B cell (primary cell): Measurements from ENCODE around the gene DPP4. TPM values are rescaled to one million over a fixed set of nuclear protein-coding genes. Genes with fewer than 3 reads are reported as not detected.
"Not testable (repeated sequence)": the region's sequence is repeated elsewhere in the genome, so short reads cannot be mapped to it uniquely, and the experiment has no call there.

Source experiments
- ATAC-seq: fragments of 200-7000 bp; cut with Tn5 transposase; one replicate; pipeline ENCODE4 v1.10.0; 2021; ENCODE audit warnings: low read depth, mild to moderate bottlenecking, moderate number of reproducible peaks, moderate library complexity
- CTCF ChIA-PET: fragments of 350-600 bp; sonication (Branson Sonifier 250); formaldehyde crosslinking; loops from one replicate; lab custom pipeline; 2021; ENCODE audit warnings: antibody characterized with exemption, inconsistent platforms; lab: Charles Lee
- POLR2A ChIA-PET: fragments of 350-600 bp; sonication (Branson Sonifier 250); formaldehyde crosslinking; loops from one replicate; lab custom pipeline; 2021; ENCODE audit warnings: antibody characterized with exemption; lab: Charles Lee
- DNase-seq: peaks from one replicate; pipeline ENCODE4 v3.0.0; 2013
- H2AFZ ChIP-seq: 2 replicates; pipeline ENCODE4 v1.6.1; 2012; ENCODE audit warnings: mild to moderate bottlenecking, low read depth, low read length; ENCODE audit not compliant: insufficient read depth, poor library complexity, severe bottlenecking
- H3K27ac ChIP-seq, 2 donors: 1 replicate in 1 of 2; 2 replicates in 1 of 2; pipeline ENCODE4 v1.5.1; 2012 to 2013; ENCODE audit warnings: low read length in 2 of 2, mild to moderate bottlenecking in 2 of 2, moderate library complexity in 1 of 2
- H3K27me3 ChIP-seq, 4 experiments: fragments of 200-600 bp in 1 of 4; sonication (generic) in 1 of 4; replicated peaks in 1 of 4; 1 replicate in 2 of 4; 2 replicates in 2 of 4; pipeline versions ENCODE4 v1.6.1 to v1.7.0; 2013 to 2016; ENCODE audit warnings: low read length in 3 of 4, mild to moderate bottlenecking in 2 of 4, mixed read lengths in 1 of 4, moderate library complexity in 1 of 4; ENCODE audit not compliant: insufficient read depth in 4 of 4, control insufficient read depth in 3 of 4; ENCODE audit errors: control extremely low read depth in 1 of 4
- H3K36me3 ChIP-seq, 2 experiments: replicated peaks in 1 of 2; 1 replicate in 1 of 2; 2 replicates in 1 of 2; pipeline versions ENCODE4 v1.6.1 to v1.7.1; 2013; ENCODE audit warnings: low read length in 1 of 2; ENCODE audit not compliant: insufficient read depth in 2 of 2, control insufficient read depth in 1 of 2; ENCODE audit errors: control extremely low read depth in 1 of 2, extremely low read depth in 1 of 2
- H3K4me1 ChIP-seq, 2 donors: fragments of 200-600 bp in 1 of 2; sonication (generic) in 1 of 2; 1 replicate in 1 of 2; 2 replicates in 1 of 2; pipeline versions ENCODE4 v1.5.1 to v1.6.1; 2013 to 2017; ENCODE audit warnings: low read length in 2 of 2; ENCODE audit not compliant: control insufficient read depth in 2 of 2, insufficient read depth in 2 of 2
- H3K4me2 ChIP-seq: replicated peaks from 2 replicates; pipeline ENCODE3; 2012; ENCODE audit warnings: mild to moderate bottlenecking, low read depth, low read length; ENCODE audit not compliant: poor library complexity, severe bottlenecking
- H3K4me3 ChIP-seq, 5 experiments: fragments of 200-600 bp in 1 of 5; sonication (generic) in 1 of 5; 1 replicate in 3 of 5; 2 replicates in 2 of 5; pipeline versions ENCODE4 v1.5.1 to v1.7.0; 2011 to 2016; ENCODE audit warnings: low read length in 4 of 5, mild to moderate bottlenecking in 4 of 5, low read depth in 2 of 5, control low read depth in 1 of 5, moderate library complexity in 1 of 5; ENCODE audit not compliant: insufficient read depth in 1 of 5; ENCODE audit errors: control extremely low read depth in 1 of 5, extremely low read depth in 1 of 5
- H3K79me2 ChIP-seq: fragments of 200-600 bp; sonication (generic); one replicate; pipeline ENCODE4 v1.6.0; 2016; ENCODE audit warnings: low read length; ENCODE audit not compliant: control insufficient read depth, insufficient read depth
- H3K9ac ChIP-seq: fragments of 200-600 bp; sonication (generic); 2 replicates; pipeline ENCODE4 v1.6.1; 2017; ENCODE audit warnings: mild to moderate bottlenecking, low read length, moderate library complexity
- H3K9me3 ChIP-seq, 3 donors: one replicate each; pipeline versions ENCODE4 v1.6.1 to v1.7.1; 2013; ENCODE audit warnings: low read length in 2 of 3; ENCODE audit not compliant: control insufficient read depth in 2 of 3, insufficient read depth in 1 of 3; ENCODE audit errors: control extremely low read depth in 1 of 3
- H4K20me1 ChIP-seq: 2 replicates; pipeline ENCODE4 v1.6.0; 2012; ENCODE audit warnings: mild to moderate bottlenecking, low read length; ENCODE audit not compliant: insufficient read depth, control insufficient read depth, poor library complexity, severe bottlenecking
- H3K27ac Mint-ChIP-seq: one replicate; pipeline ENCODE4 v1.8.0; 2021; ENCODE audit warnings: mixed read lengths
- H3K27me3 Mint-ChIP-seq: one replicate; pipeline ENCODE4 v1.8.0; 2021; ENCODE audit warnings: mixed read lengths
- H3K4me1 Mint-ChIP-seq: one replicate; pipeline ENCODE4 v1.8.0; 2021; ENCODE audit warnings: mixed read lengths
- H3K4me3 Mint-ChIP-seq: one replicate; pipeline ENCODE4 v1.8.0; 2021; ENCODE audit warnings: mixed read lengths
- H3K9me3 Mint-ChIP-seq: one replicate; pipeline ENCODE4 v1.8.0; 2022; ENCODE audit warnings: mixed read lengths; ENCODE audit not compliant: insufficient read depth
- CTCF ChIP-seq: fragments of 200-600 bp; IDR thresholded peaks from one replicate; pipeline ENCODE4 v1.8.0; 2022; ENCODE audit warnings: antibody characterized with exemption, mild to moderate bottlenecking
- EZH2 ChIP-seq: IDR thresholded peaks from 2 replicates; pipeline ENCODE4 v1.6.1; 2012; ENCODE audit warnings: borderline replicate concordance, low read depth, mild to moderate bottlenecking, moderate library complexity, low read length; ENCODE audit not compliant: insufficient read depth, poor library complexity, severe bottlenecking
- WGBS: methylation state at CpG from one replicate; pipeline ENCODE4 v1.1.5; 2013; ENCODE audit warnings: missing lambda C conversion rate; ENCODE audit not compliant: insufficient coverage; 5-methylcytosine and 5-hydroxymethylcytosine counted together
- intact Hi-C: fragments of 100-400 bp; cut with micrococcal nuclease; formaldehyde crosslinking; loops from one replicate; pipeline ENCODE4 v1.10.0; 2022
- polyA plus RNA-seq: library from polyadenylated mRNA; depleted of rRNA; stranded (reverse); fragments of >200 nt; gene quantifications from 2 replicates; pipeline ENCODE4 v1.2.3, GENCODE V29; 2012
- total RNA-seq, 2 donors: library from RNA; stranded (reverse); fragments of 120-200 nt in 1 of 2; gene quantifications; 1 replicate in 1 of 2; 2 replicates in 1 of 2; pipeline versions ENCODE4 v1.2.3 to v1.2.4, GENCODE V29; 2013 to 2022

Gene DPP4
- total and polyA plus RNA-seq, 2 donors (not counting 1 experiment from before 2014, with no cell fraction given): 0.18 to 1.2 TPM

GRCh38 chr2:161980976-161981375 is 93.0 kb downstream of the DPP4 start:
- Mint-ChIP-seq H3K4me1 (no peaks in the 10 kb centered on the region), H3K27me3 (no peaks in the 10 kb centered on the region), H3K4me3 (no peak overlapping the region), H3K27ac (no peak overlapping the region), H3K9me3 (no peaks in the 10 kb centered on the region)
- intact Hi-C loops: no loop called here
- CTCF ChIA-PET: no interaction called here
- Histone ChIP-seq H3K27me3 (peaks cover 0 to 2% (median 0%) of the 10 kb centered on the region in 4 experiments), H3K4me1 (no peaks in the 10 kb centered on the region), H2AFZ (no peak overlapping the region), H4K20me1 (no peaks in the 10 kb centered on the region), H3K4me3 (no peak overlapping the region), H3K4me2 (no peak overlapping the region), H3K9me3 (no peaks in the 10 kb centered on the region), H3K36me3 (no peaks in the 10 kb centered on the region), H3K27ac (no peak overlapping the region), H3K79me2 (no peaks in the 10 kb centered on the region), H3K9ac (no peak overlapping the region)
- no CpG with 5 or more reads among the region's 1 CpG for WGBS
- POLR2A ChIA-PET: no interaction called here
- DNase-seq: no peak
- ATAC-seq: no peak
- TF ChIP-seq EZH2 (no peak), CTCF (no peak)

- H3K4me1 ChIP-seq: no peaks in the 10 kb centered on the region
- H4K20me1 ChIP-seq: no peaks in the 10 kb centered on the region
- no peak overlapping the region for H3K27ac ChIP-seq
- Mint-ChIP-seq H3K27ac (no peak overlapping the region), H3K4me1 (no peaks in the 10 kb centered on the region), H3K4me3 (no peak overlapping the region), H3K9me3 (no peaks in the 10 kb centered on the region), H3K27me3 (no peaks in the 10 kb centered on the region)
- intact Hi-C loops: no loop called here
- H3K9me3 ChIP-seq: no peaks in the 10 kb centered on the region
- no peak overlapping the region for H2AFZ ChIP-seq
- DNase-seq (no peak), ATAC-seq (no peak)
- H3K9ac ChIP-seq: no peak overlapping the region
- CTCF ChIA-PET: interaction anchor here (0.6 kb wide), 1 partner anchor 31 kb away, joined by 3 read pairs; no protein-coding TSS in a partner anchor
- peaks cover 0 to 4% (median 1%) of the 10 kb centered on the region in 4 experiments for H3K27me3 ChIP-seq
- H3K79me2 ChIP-seq: no peaks in the 10 kb centered on the region
- TF ChIP-seq EZH2: no peak
- no peak for TF ChIP-seq CTCF
- H3K4me3 ChIP-seq: no peak overlapping the region
- no peak overlapping the region for H3K4me2 ChIP-seq
- POLR2A ChIA-PET: no interaction called here
- no CpG with 5 or more reads among the region's 2 CpGs for WGBS
- H3K36me3 ChIP-seq: no peaks in the 10 kb centered on the region
These were observed 94.5 kb downstream of the DPP4 start for GRCh38 chr2:161979490-161979889.

- CTCF ChIA-PET, POLR2A ChIA-PET: not testable (repeated sequence)
- 98% methylated on average over 6 of the region's 6 CpGs for WGBS
These were observed 96.1 kb downstream of the DPP4 start for GRCh38 chr2:161977926-161978325.

More at GRCh38 chr2:161977926-161978325, 96.1 kb downstream of the DPP4 start:
- H3K36me3 ChIP-seq, intact Hi-C loops, H3K9me3 ChIP-seq, H3K27me3 ChIP-seq, H3K4me2 ChIP-seq, H3K27ac ChIP-seq, H3K4me3 ChIP-seq, H3K4me1 ChIP-seq, H3K79me2 ChIP-seq, H4K20me1 ChIP-seq, H3K9ac ChIP-seq, H3K9me3 Mint-ChIP-seq, H2AFZ ChIP-seq, H3K4me3 Mint-ChIP-seq, H3K27ac Mint-ChIP-seq, DNase-seq, H3K4me1 Mint-ChIP-seq, H3K27me3 Mint-ChIP-seq, ATAC-seq: not testable (repeated sequence)
